Heart left ventricle (tissue), 16 donors: ENCODE results near the gene SH3GLB1. TPM values are rescaled to one million over a fixed set of nuclear protein-coding genes. Genes with fewer than 3 reads are reported as not detected.
A peak's percentile ranks its signal among the peaks of the same experiment; 100 is the strongest.
"Not testable (repeated sequence)": the region's sequence is repeated elsewhere in the genome, so short reads cannot be mapped to it uniquely, and the experiment has no call there.

Source experiments
- ATAC-seq, 4 donors: fragments of 200-7000 bp; cut with Tn5 transposase; one replicate each; pipeline ENCODE4 v1.9.1; 2020 to 2022; ENCODE audit warnings: moderate library complexity in 4 of 4, mild to moderate bottlenecking in 3 of 4, moderate number of reproducible peaks in 1 of 4
- DNase-seq, 5 donors: peaks; one replicate each; pipeline ENCODE4 v3.0.0-alpha.2; 2020
- H3K27ac ChIP-seq, 12 donors: fragments of 200-600 bp; sonication (generic) in 4 of 12; one replicate each; pipeline versions ENCODE4 v1.5.0 to v1.8.0; 2016 to 2022; ENCODE audit warnings: mild to moderate bottlenecking in 2 of 12
- H3K27me3 ChIP-seq, 9 donors: fragments of 200-600 bp; sonication (generic) in 2 of 9; one replicate each; pipeline versions ENCODE4 v1.5.1 to v1.8.0; 2016 to 2022; ENCODE audit warnings: mild to moderate bottlenecking in 3 of 9
- H3K36me3 ChIP-seq, 9 donors: fragments of 200-600 bp; sonication (generic) in 2 of 9; one replicate each; pipeline versions ENCODE4 v1.5.0 to v1.8.0; 2018 to 2022; ENCODE audit warnings: mild to moderate bottlenecking in 2 of 9
- H3K4me1 ChIP-seq, 12 donors: fragments of 200-600 bp; sonication (generic) in 4 of 12; one replicate each; pipeline versions ENCODE4 v1.5.0 to v1.8.0; 2016 to 2022; ENCODE audit warnings: mild to moderate bottlenecking in 3 of 12
- H3K4me3 ChIP-seq, 12 donors: fragments of 200-600 bp; sonication (generic) in 4 of 12; one replicate each; pipeline versions ENCODE4 v1.5.0 to v1.8.0; 2017 to 2022; ENCODE audit warnings: mild to moderate bottlenecking in 9 of 12, moderate library complexity in 4 of 12
- H3K9me3 ChIP-seq, 12 donors: fragments of 200-600 bp; sonication (generic) in 4 of 12; one replicate each; pipeline versions ENCODE4 v1.5.0 to v1.8.0; 2016 to 2022; ENCODE audit warnings: mild to moderate bottlenecking in 1 of 12
- CTCF ChIP-seq, 12 donors: fragments of 200-600 bp; sonication (generic) in 4 of 12; IDR thresholded peaks; one replicate each; pipeline versions ENCODE4 v1.5.0 to v1.8.0; 2018 to 2022; ENCODE audit warnings: antibody characterized with exemption in 12 of 12, mild to moderate bottlenecking in 5 of 12
- POLR2A ChIP-seq, 2 donors: fragments of 450-650 bp; IDR thresholded peaks; one replicate each; pipeline ENCODE4 v1.6.1; 2017; ENCODE audit warnings: antibody characterized with exemption in 2 of 2, mild to moderate bottlenecking in 2 of 2, moderate library complexity in 2 of 2
- WGBS, 4 donors: extraction: QIAGEN DNeasy Blood & Tissue Kit in 2 of 4; methylation state at CpG; one replicate each; pipeline versions ENCODE4 v1.1.5 to v1.1.7; 2013 to 2018; 5-methylcytosine and 5-hydroxymethylcytosine counted together
- intact Hi-C, 10 donors: fragments of 100-400 bp; cut with DNase I; formaldehyde crosslinking; loops; one replicate each; pipeline versions ENCODE4 v1.11.1 to v1.14.2; 2022
- long read RNA-seq, 3 donors: library from polyadenylated mRNA; unstranded; transcript quantifications; one replicate each; pipeline ENCODE4 v2.0.0, GENCODE V29; 2020 to 2021
- polyA plus RNA-seq, 2 donors: library from polyadenylated mRNA; stranded (reverse); fragments of 200-250 nt; gene quantifications; one replicate each; pipeline ENCODE4 v1.2.3, GENCODE V29; 2013
- total RNA-seq, 9 donors: library from RNA; depleted of rRNA in 2 of 9; stranded (reverse); fragments of >200 nt in 2 of 9; fragmentation: NEBNext Ultra II Directional in 3 of 9; extraction: Animal tissue kit (Norgen Biotek cat#: 25700) in 3 of 9; gene quantifications; one replicate each; pipeline versions ENCODE4 v1.1.0 to v1.2.4, GENCODE V29; 2016 to 2023
- donor health status: ischemic (EF 13 %, LVEDD 7.1; RV severe dilation, severe dysfunction).
- donor health status: healthy with polysubstance abuse.
- donor health status: DM: no; HTN: yes; CAD: no.
- donor health status: DM: no; HTN: no; CAD: no.
- donor health status: ischemic (EF 25% LVEDD 6.9; RV normal size, moderate dysfunction).
- donor health status: ischemic (EF 25% LVEDD 5.7; RV mildly dilated, moderate dysfunction).
- donor health status: healthy.
- donor health status: DM: yes; HTN: yes; CAD: no.
- donor health status: ischemic (EF 35%, LVEDD 5.7; RV mildly dilated, moderate dysfunction).
- donor health status: nonischemic (EF 11% LVEDD 7.7; RV severe dilation, severe dysfunction).
- donor health status: DM: yes; HTN: yes; CAD: no.
- donor health status: PGD.
- donor health status: ischemic (EF 29% LVEDD 5.4; RV normal size, mild dysfunction).
- donor health status: nonischemic (EF 23%, LVEDD 6.1; RV moderate dilation, normal function).

Gene SH3GLB1
- total RNA-seq, result 100 to 1,000 TPM in 7 of 9 donors, 10 to 100 TPM in 2; 53.6 to 203 (median 127) TPM
- polyA plus RNA-seq, result 10 to 100 TPM; 26.3 to 77.6 TPM
- long read RNA-seq, donor 1, full-length matches to known transcripts, result 151 of 178 reads
- long read RNA-seq, donor 1, partial matches to known transcripts, result 3 of 178 reads
- long read RNA-seq, donor 1, other reads (novel, unspliced or antisense), result 24 of 178 reads
- long read RNA-seq, donor 2, full-length matches to known transcripts, result 522 of 609 reads
- long read RNA-seq, donor 2, partial matches to known transcripts, result 6 of 609 reads
- long read RNA-seq, donor 2, other reads (novel, unspliced or antisense), result 81 of 609 reads
- long read RNA-seq, donor 3, full-length matches to known transcripts, result 173 of 213 reads
- long read RNA-seq, donor 3, partial matches to known transcripts, result 4 of 213 reads
- long read RNA-seq, donor 3, other reads (novel, unspliced or antisense), result 36 of 213 reads

- TF ChIP-seq POLR2A (IDR thresholded peaks at IDR 0.05) (peak; percentile 14 to 64), CTCF (IDR thresholded peaks at IDR 0.05) (peak; percentile 90 to 99 (median 97))
- DNase-seq (peak; percentile 88 to 94 (median 91)), ATAC-seq (peak; percentile 83 to 96 (median 91))
- Histone ChIP-seq H3K4me3 (peak within 1 kb of the TSS; percentile 63 to 96 (median 89)), H3K36me3 (no peaks in the 10 kb centered on the region), H3K27me3 (no peaks in the 10 kb centered on the region), H3K9me3 (no peaks in the 10 kb centered on the region), H3K27ac (peak within 1 kb of the TSS; percentile 95 to 100 (median 99)), H3K4me1 (peaks cover 0 to 49% (median 36%) of the 10 kb centered on the region in 12 donors)
- intact Hi-C loops, result loop anchor here in 8 of 10 donors (2.0 to 10.0 kb wide), 12 partner anchors 36 to 1130 kb away; partner anchors contain the start of genes HS2ST1 (in 7 of the 8), SELENOF (in 7 of the 8) and ODF2L (in 2 of the 8)
- 0 to 1% (median 0%) methylated on average over 51 to 71 of the region's 71 CpGs for WGBS, 4 donors
These were observed at the start of gene SH3GLB1 for GRCh38 chr1:86704458-86704971. Gene SH3GLB1, plus strand, starts transcription at chr1:86704576. Its CDS starts 324 bp downstream, at chr1:86704900.

GRCh38 chr1:86658381-86658780 is 46.0 kb upstream of the SH3GLB1 start:
- WGBS, 4 donors, result 84 to 88% (median 86%) methylated on average over 7 of the region's 7 CpGs
- DNase-seq, H3K27ac ChIP-seq, H3K36me3 ChIP-seq, H3K4me3 ChIP-seq, H3K9me3 ChIP-seq, H3K4me1 ChIP-seq, ATAC-seq, intact Hi-C loops, H3K27me3 ChIP-seq: not testable (repeated sequence)

- H3K27ac ChIP-seq, result no peak overlapping the region
- WGBS, 4 donors, result 86 to 89% (median 87%) methylated on average over 3 to 4 of the region's 4 CpGs
- no peaks in the 10 kb centered on the region for H3K27me3 ChIP-seq
- H3K36me3 ChIP-seq, result no peaks in the 10 kb centered on the region
- ATAC-seq, result no peak
- H3K4me3 ChIP-seq, result no peak overlapping the region
- H3K4me1 ChIP-seq, result no peaks in the 10 kb centered on the region
- intact Hi-C loops, result no loop called here
- TF ChIP-seq POLR2A (IDR thresholded peaks at IDR 0.05) (no peak), CTCF (IDR thresholded peaks at IDR 0.05) (no peak)
- peaks cover 0 to 17% (median 0%) of the 10 kb centered on the region in 12 donors for H3K9me3 ChIP-seq
- no peak for DNase-seq
These were observed 38.0 kb upstream of the SH3GLB1 start for GRCh38 chr1:86666368-86666767.

- WGBS, 4 donors, result 80 to 85% (median 84%) methylated on average over 1 of the region's 1 CpG
- ATAC-seq (no peak), DNase-seq (no peak)
- Histone ChIP-seq H3K9me3 (no peaks in the 10 kb centered on the region), H3K36me3 (no peaks in the 10 kb centered on the region), H3K4me3 (no peak overlapping the region), H3K4me1 (no peaks in the 10 kb centered on the region), H3K27ac (no peak overlapping the region), H3K27me3 (no peaks in the 10 kb centered on the region)
- intact Hi-C loops, result loop anchor here in 3 of 10 donors (5.0 to 10.0 kb wide), 4 partner anchors 213 to 310 kb away; no protein-coding TSS in a partner anchor
- TF ChIP-seq POLR2A (IDR thresholded peaks at IDR 0.05), result no peak
- TF ChIP-seq CTCF (IDR thresholded peaks at IDR 0.05), result peak in 7 of 12 donors; percentile 6 to 42 (median 25)
These were observed 16.8 kb upstream of the SH3GLB1 start for GRCh38 chr1:86687595-86687994.
